Measurements from ENCODE around the gene MROH7. TPM values are rescaled to one million over a fixed set of nuclear protein-coding genes. Genes with fewer than 3 reads are reported as not detected.

MROH7 gene
- total and polyA plus RNA-seq, 8 donors, result 0.38 to 4.6 (median 1.1) TPM

GRCh38 chr1:54706419-54706818 lies 64.8 kb downstream of the MROH7 start:
- H3K36me3 ChIP-seq, result no peaks in the 10 kb centered on the region
- H3K4me3 ChIP-seq, result no peak overlapping the region
- no peak for TF ChIP-seq CTCF (IDR thresholded peaks at IDR 0.05)
- H3K27ac ChIP-seq, result no peak overlapping the region
- H3K27me3 ChIP-seq, result no peaks in the 10 kb centered on the region
- no peaks in the 10 kb centered on the region for H3K4me1 ChIP-seq
- WGBS, 2 donors, result 66 to 74% methylated on average over 4 of the region's 4 CpGs
- DNase-seq (no peak), FAIRE-seq (no peak), ATAC-seq (no peak)
- H3K9me3 ChIP-seq, result no peaks in the 10 kb centered on the region
- intact Hi-C loops (cut with DNase I), result no loop called here

DNA sequence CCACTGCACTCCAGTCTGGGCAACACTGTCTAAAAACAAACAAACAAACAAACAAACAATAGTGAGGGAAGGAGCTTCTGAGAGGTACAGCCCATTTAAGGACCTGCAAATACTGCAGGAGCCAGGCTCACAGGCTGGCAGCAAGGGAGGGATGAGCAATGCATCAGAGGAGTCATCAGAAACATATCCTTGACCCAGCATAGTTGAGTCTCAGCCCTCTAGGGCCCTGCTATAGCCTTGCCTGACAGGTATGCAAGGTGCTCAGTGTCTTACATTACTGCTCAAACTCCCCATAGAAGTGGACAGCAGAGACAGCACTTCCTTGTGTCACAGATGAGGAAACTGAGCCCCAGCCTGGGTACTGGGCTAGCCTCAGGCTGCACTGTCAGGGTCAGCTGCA lies 66.8 kb downstream of the MROH7 start:
- FAIRE-seq (no peak), ATAC-seq (no peak), DNase-seq (no peak)
- Histone ChIP-seq H3K4me3 (no peak overlapping the region), H3K9me3 (no peaks in the 10 kb centered on the region), H3K4me1 (no peaks in the 10 kb centered on the region), H3K27ac (no peak overlapping the region), H3K36me3 (no peaks in the 10 kb centered on the region), H3K27me3 (no peaks in the 10 kb centered on the region)
- intact Hi-C loops (cut with DNase I), result no loop called here
- TF ChIP-seq CTCF (IDR thresholded peaks at IDR 0.05), result no peak

GRCh38 chr1:54709547-54710292 lies 68.1 kb downstream of the MROH7 start:
- no peak for TF ChIP-seq CTCF (IDR thresholded peaks at IDR 0.05)
- WGBS, 2 donors, result 43 to 55% methylated on average over 8 of the region's 8 CpGs

DNA sequence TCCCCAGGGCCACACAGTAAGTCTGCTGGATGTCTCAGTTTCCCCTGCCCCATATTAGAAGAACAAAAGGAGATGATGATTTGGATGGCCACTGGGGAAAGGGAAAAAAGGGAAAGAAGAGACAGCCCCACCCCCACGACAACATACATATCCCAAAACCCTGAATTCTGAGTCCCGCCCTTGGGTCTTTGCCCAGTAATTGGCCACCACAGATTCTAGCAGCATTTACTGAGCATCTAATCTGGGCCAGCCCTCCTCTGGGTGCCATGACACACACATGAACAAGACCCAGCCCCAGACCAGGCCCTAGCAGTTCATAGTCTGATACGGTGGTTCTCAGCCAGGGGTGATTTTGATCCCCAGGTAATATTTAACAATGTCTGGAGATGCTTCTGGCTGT lies 68.8 kb downstream of the MROH7 start:
- no peaks in the 10 kb centered on the region for H3K4me1 ChIP-seq
- H3K27me3 ChIP-seq, result no peaks in the 10 kb centered on the region
- no peak overlapping the region for H3K4me3 ChIP-seq
- WGBS, 2 donors, result 58 to 73% methylated on average over 3 of the region's 3 CpGs
- no peaks in the 10 kb centered on the region for H3K9me3 ChIP-seq
- no peak for DNase-seq
- no peaks in the 10 kb centered on the region for H3K36me3 ChIP-seq
- no peak for ATAC-seq
- FAIRE-seq, result no peak
- no peak overlapping the region for H3K27ac ChIP-seq
- no peak for TF ChIP-seq CTCF (IDR thresholded peaks at IDR 0.05)
- intact Hi-C loops (cut with DNase I), result no loop called here

More at GRCh38 chr1:54709547-54710292, 68.1 kb downstream of the MROH7 start:
- ATAC-seq, result no peak
- intact Hi-C loops (cut with DNase I), result no loop called here
- Histone ChIP-seq H3K27me3 (no peaks in the 10 kb centered on the region), H3K4me3 (no peak overlapping the region), H3K9me3 (no peaks in the 10 kb centered on the region), H3K36me3 (no peaks in the 10 kb centered on the region), H3K4me1 (no peaks in the 10 kb centered on the region), H3K27ac (no peak overlapping the region)
- FAIRE-seq, result no peak
- no peak for DNase-seq

GRCh38 chr1:54710841-54711240 lies 69.3 kb downstream of the MROH7 start:
- H3K9me3 ChIP-seq, result no peaks in the 10 kb centered on the region
- no peaks in the 10 kb centered on the region for H3K36me3 ChIP-seq
- no peaks in the 10 kb centered on the region for H3K4me1 ChIP-seq
- intact Hi-C loops (cut with DNase I), result no loop called here
- H3K27me3 ChIP-seq, result no peaks in the 10 kb centered on the region
- no peak overlapping the region for H3K4me3 ChIP-seq
- TF ChIP-seq CTCF (IDR thresholded peaks at IDR 0.05), result no peak
- H3K27ac ChIP-seq, result no peak overlapping the region
- ATAC-seq (no peak), DNase-seq (no peak), FAIRE-seq (no peak)
- 50 to 70% methylated on average over 6 of the region's 6 CpGs for WGBS, 2 donors
